H1 (cell line): ENCODE results near the gene C1QTNF4. TPM values are rescaled to one million over a fixed set of nuclear protein-coding genes. Genes with fewer than 3 reads are reported as not detected.

Experiments used
- CTCF ChIA-PET: fragments of 300-600 bp; sonication (Branson Sonifier 250); formaldehyde crosslinking; loops from one replicate; lab custom pipeline; 2021; ENCODE audit not compliant: partially characterized antibody; lab: Charles Lee
- POLR2A ChIA-PET: fragments of 300-600 bp; sonication (Branson Sonifier 250); formaldehyde crosslinking; loops from one replicate; lab custom pipeline; 2021; ENCODE audit warnings: inconsistent platforms; ENCODE audit not compliant: partially characterized antibody; lab: Charles Lee
- DNase-seq, 2 experiments: peaks; one replicate each; pipeline versions ENCODE4 v3.0.0 to v3.0.0-alpha.2; 2010 to 2022; ENCODE audit warnings: low spot score in 2 of 2, low read depth in 1 of 2, mixed read lengths in 1 of 2
- FAIRE-seq: peaks from 2 replicates; lab custom pipeline; 2011; peaks lifted over from hg19 to GRCh38; lab: Jason Lieb, UNC
- H2AFZ ChIP-seq: 2 replicates; pipeline ENCODE4 v1.8.1; 2012; ENCODE audit warnings: low read length, inconsistent platforms
- H2AK5ac ChIP-seq: 2 replicates; pipeline ENCODE4 v1.6.1; 2013; ENCODE audit warnings: low read depth, low read length
- H2BK120ac ChIP-seq: replicated peaks from 2 replicates; pipeline ENCODE3; 2013; ENCODE audit warnings: low read depth, low read length, inconsistent platforms
- H2BK12ac ChIP-seq: 2 replicates; pipeline ENCODE4 v1.6.1; 2013; ENCODE audit warnings: low read depth, low read length
- H2BK15ac ChIP-seq: 2 replicates; pipeline ENCODE4 v1.6.1; 2013; ENCODE audit warnings: low read length
- H2BK20ac ChIP-seq: 2 replicates; pipeline ENCODE4 v1.6.1; 2013; ENCODE audit warnings: low read length
- H2BK5ac ChIP-seq: 2 replicates; pipeline ENCODE4 v1.6.1; 2013; ENCODE audit warnings: low read depth, low read length
- H3K14ac ChIP-seq: 2 replicates; pipeline ENCODE4 v1.6.1; 2013; ENCODE audit warnings: inconsistent platforms; ENCODE audit not compliant: insufficient read length
- H3K18ac ChIP-seq: 2 replicates; pipeline ENCODE4 v1.6.1; 2013; ENCODE audit warnings: low read length; ENCODE audit errors: extremely low read depth
- H3K23ac ChIP-seq: 2 replicates; pipeline ENCODE4 v1.6.1; 2013; ENCODE audit warnings: inconsistent platforms; ENCODE audit not compliant: insufficient read length
- H3K23me2 ChIP-seq: 2 replicates; pipeline ENCODE4 v1.6.1; 2013; ENCODE audit warnings: low read depth, low read length
- H3K27ac ChIP-seq: 2 replicates; pipeline ENCODE4 v1.6.1; 2011; ENCODE audit warnings: low read depth, low read length, inconsistent platforms
- H3K27me3 ChIP-seq, 4 experiments: replicated peaks in 1 of 4; 1 replicate in 1 of 4; 2 replicates in 3 of 4; pipeline versions ENCODE4 v1.6.1 to v1.8.1; 2011 to 2013; ENCODE audit warnings: low read length in 3 of 4, mild to moderate bottlenecking in 3 of 4, inconsistent platforms in 2 of 4, mixed read lengths in 2 of 4, moderate library complexity in 1 of 4; ENCODE audit not compliant: control insufficient read depth in 3 of 4, insufficient read depth in 3 of 4; ENCODE audit errors: extremely low read depth in 1 of 4
- H3K36me3 ChIP-seq, 4 experiments: 2 replicates each; pipeline versions ENCODE4 v1.6.1 to v1.8.1; 2011 to 2013; ENCODE audit warnings: mild to moderate bottlenecking in 4 of 4, low read length in 3 of 4, moderate library complexity in 2 of 4, control low read depth in 1 of 4, inconsistent platforms in 1 of 4; ENCODE audit not compliant: insufficient read depth in 4 of 4, control insufficient read depth in 2 of 4
- H3K4ac ChIP-seq: replicated peaks from 2 replicates; pipeline ENCODE3; 2013; ENCODE audit warnings: low read length, low read depth, mixed read lengths, inconsistent platforms; ENCODE audit not compliant: insufficient read length
- H3K4me1 ChIP-seq, 4 experiments: replicated peaks in 1 of 4; 1 replicate in 1 of 4; 2 replicates in 3 of 4; pipeline versions ENCODE4 v1.6.1 to v1.8.1; 2011 to 2013; ENCODE audit warnings: low read length in 3 of 4, inconsistent platforms in 2 of 4, mixed read lengths in 1 of 4; ENCODE audit not compliant: insufficient read depth in 4 of 4, control insufficient read depth in 3 of 4
- H3K4me2 ChIP-seq, 2 experiments: 2 replicates each; pipeline versions ENCODE4 v1.6.1 to v1.8.1; 2011 to 2013; ENCODE audit warnings: low read depth in 2 of 2, low read length in 2 of 2, control low read depth in 1 of 2, inconsistent platforms in 1 of 2, mild to moderate bottlenecking in 1 of 2; ENCODE audit not compliant: insufficient read depth in 1 of 2
- H3K4me3 ChIP-seq, 4 experiments: fragments of 200-600, 300-600 bp in 1 of 4; sonication (generic), shearing (Covaris generic), sonication (Bioruptor Twin) in 1 of 4; 2 replicates each; pipeline versions ENCODE4 v1.5.1 to v1.8.1; 2011 to 2016; ENCODE audit warnings: low read length in 4 of 4, low read depth in 3 of 4, control low read depth in 2 of 4, inconsistent platforms in 2 of 4, mild to moderate bottlenecking in 2 of 4, mixed read lengths in 1 of 4, moderate library complexity in 1 of 4; ENCODE audit not compliant: insufficient read depth in 2 of 4; ENCODE audit errors: extremely low read depth in 1 of 4
- H3K56ac ChIP-seq: replicated peaks from 2 replicates; pipeline ENCODE3; 2013; ENCODE audit warnings: low read depth, mild to moderate bottlenecking, mixed read lengths, low read length, inconsistent platforms; ENCODE audit not compliant: insufficient read length
- H3K79me1 ChIP-seq: 2 replicates; pipeline ENCODE4 v1.6.1; 2013; ENCODE audit warnings: low read depth, low read length, control low read depth
- H3K79me2 ChIP-seq, 2 experiments: 2 replicates each; pipeline versions ENCODE4 v1.6.1 to v1.8.1; 2012 to 2013; ENCODE audit warnings: low read length in 2 of 2, mild to moderate bottlenecking in 2 of 2, inconsistent platforms in 1 of 2; ENCODE audit not compliant: insufficient read depth in 2 of 2, control insufficient read depth in 1 of 2
- H3K9ac ChIP-seq, 4 experiments: replicated peaks in 1 of 4; 1 replicate in 1 of 4; 2 replicates in 3 of 4; pipeline versions ENCODE4 v1.6.1 to v1.8.1; 2011 to 2013; ENCODE audit warnings: low read depth in 3 of 4, low read length in 3 of 4, control low read depth in 2 of 4, mild to moderate bottlenecking in 2 of 4, moderate library complexity in 2 of 4, inconsistent platforms in 1 of 4; ENCODE audit errors: extremely low read depth in 1 of 4
- H3K9me3 ChIP-seq, 2 experiments: 2 replicates each; pipeline versions ENCODE4 v1.6.1 to v1.8.1; 2012 to 2013; ENCODE audit warnings: mild to moderate bottlenecking in 2 of 2, moderate library complexity in 2 of 2, control low read depth in 1 of 2, inconsistent platforms in 1 of 2, low read depth in 1 of 2, low read length in 1 of 2, mixed read lengths in 1 of 2; ENCODE audit not compliant: insufficient read depth in 2 of 2
- H4K20me1 ChIP-seq, 2 experiments: replicated peaks in 1 of 2; 2 replicates each; pipeline versions ENCODE3 to v1.8.1; 2011 to 2013; ENCODE audit warnings: inconsistent platforms in 2 of 2, low read length in 2 of 2, mild to moderate bottlenecking in 1 of 2; ENCODE audit not compliant: insufficient read depth in 2 of 2, control insufficient read depth in 1 of 2
- H4K5ac ChIP-seq: 2 replicates; pipeline ENCODE4 v1.6.1; 2013; ENCODE audit warnings: low read length, low read depth, mixed read lengths, inconsistent platforms; ENCODE audit not compliant: insufficient read length
- H4K8ac ChIP-seq: 2 replicates; pipeline ENCODE4 v1.8.0; 2013; ENCODE audit warnings: mild to moderate bottlenecking, moderate library complexity, low read length, inconsistent platforms; ENCODE audit not compliant: insufficient read depth; ENCODE audit errors: extremely low read depth
- H4K91ac ChIP-seq: replicated peaks from 2 replicates; pipeline ENCODE3; 2013; ENCODE audit warnings: low read length, mixed read lengths, inconsistent platforms; ENCODE audit not compliant: insufficient read length
- FOSL1 ChIP-seq: IDR thresholded peaks from 2 replicates; pipeline ENCODE4 v1.6.1; 2011; ENCODE audit warnings: mild to moderate bottlenecking, low read depth, low read length, moderate library complexity; ENCODE audit not compliant: insufficient read depth
- NANOG ChIP-seq: IDR thresholded peaks from 2 replicates; pipeline ENCODE4 v1.6.1; 2011; ENCODE audit warnings: low read length, low read depth, mild to moderate bottlenecking, inconsistent platforms; ENCODE audit not compliant: insufficient read depth, poor library complexity, severe bottlenecking
- SP2 ChIP-seq: IDR thresholded peaks from 2 replicates; pipeline ENCODE4 v1.6.1; 2012; ENCODE audit warnings: mild to moderate bottlenecking, low read length, inconsistent platforms
- SRF ChIP-seq: IDR thresholded peaks from 2 replicates; pipeline ENCODE4 v1.6.1; 2011; ENCODE audit warnings: mild to moderate bottlenecking, low read depth, low read length, moderate library complexity
- YY1 ChIP-seq: IDR thresholded peaks from 2 replicates; pipeline ENCODE4 v1.6.1; 2011; ENCODE audit warnings: low read depth, mild to moderate bottlenecking, low read length
- WGBS, 2 experiments: shearing (Covaris generic) in 1 of 2; methylation state at CpG; one replicate each; pipeline versions ENCODE4 v1.1.6 to v1.1.7; 2013 to 2015; ENCODE audit warnings: low lambda C conversion rate in 2 of 2, mixed read lengths in 2 of 2, inconsistent platforms in 1 of 2, low coverage in 1 of 2, missing lambda C conversion rate in 1 of 2; ENCODE audit not compliant: insufficient replicate concordance in 2 of 2, insufficient coverage in 1 of 2, insufficient read length in 1 of 2; ENCODE audit errors: extremely low coverage in 1 of 2, missing lambda C conversion rate in 1 of 2; 5-methylcytosine and 5-hydroxymethylcytosine counted together
- polyA plus RNA-seq, 7 experiments: library from polyadenylated mRNA; depleted of rRNA in 3 of 7; stranded (reverse) in 5 of 7; unstranded in 2 of 7; fragments of >200 nt in 5 of 7; fragments of 200-250 nt in 2 of 7; gene quantifications; 1 replicate in 5 of 7; 2 replicates in 1 of 7; 4 replicates in 1 of 7; pipeline versions ENCODE4 v1.2.1 to v1.2.3, GENCODE V29; 2011 to 2013; ENCODE audit warnings: missing spikeins in 2 of 7, mixed read lengths in 2 of 7
- total RNA-seq: library from RNA; stranded (reverse); fragmentation: NEBNext Ultra II Directional; extraction: Animal tissue kit (Norgen Biotek cat#: 25700); gene quantifications from 2 replicates; pipeline ENCODE4 v1.2.1, GENCODE V29; 2021
- TF ChIP-seq, protein P1 (sequence below), 3 experiments: IDR thresholded peaks; 1 replicate in 2 of 3; 2 replicates in 1 of 3; pipeline versions ENCODE4 v1.5.1 to v1.6.1; 2011; ENCODE audit warnings: low read length in 3 of 3, mild to moderate bottlenecking in 3 of 3, inconsistent platforms in 2 of 3, low read depth in 1 of 3, moderate library complexity in 1 of 3; ENCODE audit not compliant: insufficient read depth in 1 of 3; ENCODE audit errors: control extremely low read depth in 1 of 3
- TF ChIP-seq, protein P2 (sequence below): IDR thresholded peaks from 2 replicates; pipeline ENCODE4 v1.6.1; 2011; ENCODE audit warnings: low read depth, mild to moderate bottlenecking, low read length; ENCODE audit not compliant: insufficient read depth

C1QTNF4 gene
- total and polyA plus RNA-seq, 2 of the 8 experiments (the other 6 are each of a cell fraction or from before 2014, with no cell fraction given), result 3.9 to 6.0 TPM

- peaks cover 0 to 13% of the 10 kb centered on the region in 2 experiments; a peak in 2 of 4 replicates for H3K79me2 ChIP-seq
- no peak overlapping the region for H3K18ac ChIP-seq
- no peak overlapping the region for H3K23ac ChIP-seq
- no peak overlapping the region for H2BK5ac ChIP-seq
- no peak overlapping the region for H2BK120ac ChIP-seq
- no peak overlapping the region for H4K5ac ChIP-seq
- H3K56ac ChIP-seq, result no peak overlapping the region
- H4K20me1 ChIP-seq, result peaks cover 0 to 8% of the 10 kb centered on the region in 2 experiments
- no peaks in the 10 kb centered on the region for H3K27me3 ChIP-seq
- H3K23me2 ChIP-seq, result no peaks in the 10 kb centered on the region
- no peak overlapping the region for H2BK15ac ChIP-seq
- peaks cover 8% of the 10 kb centered on the region; the same call in 1 of the 2 replicates for H3K79me1 ChIP-seq
- no peak overlapping the region for H3K27ac ChIP-seq
- H3K4me2 ChIP-seq, result no peak overlapping the region
- H4K91ac ChIP-seq, result no peak overlapping the region
- ChIA-PET CTCF (interaction anchor here (0.6 to 2.0 kb wide), 2 partner anchors 10 to 47 kb away, joined by 3 to 5 read pairs; no protein-coding TSS in a partner anchor), POLR2A (interaction anchor here (0.6 to 6.6 kb wide), 9 partner anchors 7 to 183 kb away, joined by 3 to 83 read pairs (median 3); partner anchors contain the start of genes CELF1, KBTBD4 and NDUFS3)
- H2BK20ac ChIP-seq, result no peak overlapping the region
- no peak overlapping the region for H4K8ac ChIP-seq
- no peaks in the 10 kb centered on the region for H3K9me3 ChIP-seq
- no peak overlapping the region for H2AFZ ChIP-seq
- no peak overlapping the region for H3K9ac ChIP-seq
- no peak overlapping the region for H3K4me3 ChIP-seq
- no peaks in the 10 kb centered on the region for H3K4me1 ChIP-seq
- WGBS, 2 experiments, result 98% methylated on average over 3 of the region's 3 CpGs; no CpG with 5 or more reads in 1 of the 2 experiments
- H3K4ac ChIP-seq, result no peak overlapping the region
- no peak overlapping the region for H3K14ac ChIP-seq
- H2AK5ac ChIP-seq, result no peak overlapping the region
- no peak overlapping the region for H2BK12ac ChIP-seq
- DNase-seq (no peak), FAIRE-seq (no peak)
- peaks cover 11 to 38% (median 23%) of the 10 kb centered on the region in 4 experiments for H3K36me3 ChIP-seq
- TF ChIP-seq SP2 (no peak), FOSL1 (no peak), SRF (no peak), NANOG (no peak), YY1 (no peak)
- TF ChIP-seq, protein P1, sequence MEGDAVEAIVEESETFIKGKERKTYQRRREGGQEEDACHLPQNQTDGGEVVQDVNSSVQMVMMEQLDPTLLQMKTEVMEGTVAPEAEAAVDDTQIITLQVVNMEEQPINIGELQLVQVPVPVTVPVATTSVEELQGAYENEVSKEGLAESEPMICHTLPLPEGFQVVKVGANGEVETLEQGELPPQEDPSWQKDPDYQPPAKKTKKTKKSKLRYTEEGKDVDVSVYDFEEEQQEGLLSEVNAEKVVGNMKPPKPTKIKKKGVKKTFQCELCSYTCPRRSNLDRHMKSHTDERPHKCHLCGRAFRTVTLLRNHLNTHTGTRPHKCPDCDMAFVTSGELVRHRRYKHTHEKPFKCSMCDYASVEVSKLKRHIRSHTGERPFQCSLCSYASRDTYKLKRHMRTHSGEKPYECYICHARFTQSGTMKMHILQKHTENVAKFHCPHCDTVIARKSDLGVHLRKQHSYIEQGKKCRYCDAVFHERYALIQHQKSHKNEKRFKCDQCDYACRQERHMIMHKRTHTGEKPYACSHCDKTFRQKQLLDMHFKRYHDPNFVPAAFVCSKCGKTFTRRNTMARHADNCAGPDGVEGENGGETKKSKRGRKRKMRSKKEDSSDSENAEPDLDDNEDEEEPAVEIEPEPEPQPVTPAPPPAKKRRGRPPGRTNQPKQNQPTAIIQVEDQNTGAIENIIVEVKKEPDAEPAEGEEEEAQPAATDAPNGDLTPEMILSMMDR (IDR thresholded peaks at IDR 0.05; ENCODE audit: control extremely low read depth in 1 of 3, insufficient read depth in 1 of 3, low read depth in 1 of 3, low read length in 3 of 3), result no peak
- TF ChIP-seq, protein P2, sequence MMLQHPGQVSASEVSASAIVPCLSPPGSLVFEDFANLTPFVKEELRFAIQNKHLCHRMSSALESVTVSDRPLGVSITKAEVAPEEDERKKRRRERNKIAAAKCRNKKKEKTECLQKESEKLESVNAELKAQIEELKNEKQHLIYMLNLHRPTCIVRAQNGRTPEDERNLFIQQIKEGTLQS, result no peak
Observed at GRCh38 chr11:47570651-47571356, 23.4 kb downstream of the C1QTNF4 start.
